ENCODE results near the gene THSD7A.

The THSD7A gene

DNA sequence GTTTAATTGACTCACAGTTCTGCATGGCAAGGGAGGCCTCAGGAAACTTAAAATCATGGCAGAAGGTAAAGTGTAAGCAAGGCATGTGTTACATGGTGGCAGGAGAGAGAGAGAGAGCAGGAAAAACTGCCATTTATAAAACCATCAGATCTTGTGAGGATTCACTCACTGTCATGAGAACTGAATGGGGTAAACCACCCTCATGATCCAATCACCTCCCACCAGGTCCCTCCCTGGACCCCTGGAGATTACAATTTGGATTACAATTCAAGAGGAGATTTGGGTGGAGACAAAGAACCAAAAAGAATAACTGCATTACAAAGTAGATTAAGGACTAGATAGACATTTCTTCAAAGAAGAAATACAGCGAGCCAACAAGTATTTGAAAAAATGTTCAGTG is 324.1 kb downstream of the THSD7A start:
- DNase-seq (no peak), ATAC-seq (no peak)

DNA sequence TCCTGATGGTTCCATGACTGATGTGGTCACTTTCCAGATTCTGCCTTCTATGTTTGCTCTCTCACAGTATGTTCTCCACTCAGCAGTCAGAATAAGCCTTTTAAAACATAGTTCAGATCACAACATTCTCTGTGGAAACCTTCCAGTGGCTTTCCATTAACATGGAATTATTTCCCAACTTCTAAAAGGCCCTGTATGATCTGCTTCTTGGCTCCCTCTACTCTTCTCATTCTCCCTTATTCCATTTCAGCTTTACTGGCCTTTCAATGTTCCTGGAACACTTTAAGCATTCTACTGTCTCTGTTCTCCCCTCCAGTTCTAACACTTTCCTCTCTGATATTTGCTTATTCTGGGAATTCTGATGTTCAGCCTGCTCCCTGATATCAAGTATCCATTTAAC is 325.6 kb downstream of the THSD7A start:
- DNase-seq (no peak), ATAC-seq (no peak)

DNA sequence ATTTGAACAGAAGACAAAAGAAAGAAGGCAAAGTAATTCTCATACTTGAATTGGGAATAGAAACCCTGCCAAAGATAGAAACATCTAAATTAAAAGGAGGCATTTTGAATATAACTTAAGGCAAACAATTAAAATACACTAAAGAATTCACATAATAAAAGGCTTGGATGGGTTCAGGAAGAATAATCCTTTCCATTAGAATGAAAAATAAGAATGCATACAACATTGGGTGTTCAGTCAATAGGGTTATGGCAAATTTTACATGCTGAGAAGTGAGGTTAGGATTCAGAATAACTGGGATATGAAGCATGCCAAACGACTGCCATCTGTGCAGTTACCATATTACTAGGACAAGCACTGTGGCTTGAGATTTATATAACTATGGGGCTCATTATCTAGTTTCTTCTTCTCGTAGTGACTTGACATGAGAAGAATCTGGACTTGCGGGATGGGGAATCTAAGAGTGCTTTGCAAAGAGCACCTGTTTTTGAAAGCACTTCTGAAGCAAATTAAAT is 326.5 kb downstream of the THSD7A start:
- ATAC-seq = no peak
- no peak for DNase-seq

DNA sequence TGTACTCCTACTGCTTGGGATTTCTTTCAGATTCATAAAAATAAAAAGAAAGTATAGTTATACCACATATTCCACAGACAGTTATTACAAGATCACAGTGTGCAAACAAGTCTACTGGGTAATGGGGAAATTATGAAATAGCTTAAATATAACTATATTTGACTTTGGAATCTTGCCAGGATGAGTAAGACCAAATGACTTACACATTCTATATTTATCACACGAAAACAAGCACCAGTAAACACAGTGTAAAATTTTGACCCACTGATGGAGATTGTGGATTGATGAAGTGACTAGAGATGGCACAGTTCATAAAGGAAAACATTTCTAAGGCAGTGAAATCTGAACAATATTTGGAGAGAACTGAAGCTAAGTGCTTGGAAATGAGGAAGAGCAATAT is 339.7 kb downstream of the THSD7A start:
- no peak for DNase-seq
- ATAC-seq = no peak

DNA sequence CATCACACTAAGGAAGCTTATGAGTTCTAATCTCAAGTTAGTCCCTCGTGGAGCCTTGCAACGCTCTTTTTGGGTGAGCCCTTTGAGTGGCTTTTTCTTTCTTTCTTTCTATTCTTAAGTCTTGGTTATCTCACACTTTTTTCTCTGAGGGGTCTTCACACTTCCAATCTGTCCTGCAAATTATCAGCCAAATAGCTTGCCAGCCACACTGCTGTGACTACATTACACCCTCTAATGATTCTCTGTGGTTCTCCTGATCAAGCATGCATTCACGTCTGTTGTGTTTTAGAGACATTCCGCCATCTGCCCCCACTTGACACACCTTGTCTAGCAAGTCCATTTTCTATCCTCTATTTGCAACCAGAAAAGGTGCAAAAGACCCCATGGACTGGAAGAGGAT is 340.2 kb downstream of the THSD7A start:
- ATAC-seq (no peak), DNase-seq (no peak)

DNA sequence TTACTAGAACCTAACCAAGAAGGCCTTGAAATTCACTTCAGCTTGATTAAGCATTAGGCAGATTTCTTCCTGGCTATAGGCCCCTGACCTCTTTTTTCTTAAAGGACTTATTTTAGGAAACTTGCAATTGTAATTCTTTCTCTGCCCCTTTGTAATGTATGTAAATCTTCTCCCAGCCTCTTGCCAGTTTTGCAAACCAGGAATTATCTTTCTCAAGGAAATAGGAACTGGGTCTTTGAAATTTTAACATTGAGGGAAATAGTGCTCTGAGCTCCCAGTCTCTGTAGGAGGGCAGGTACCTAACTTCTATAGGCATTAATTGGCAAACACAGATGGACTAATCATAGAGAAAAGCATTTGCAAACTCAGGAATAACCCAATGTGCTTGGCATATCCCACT is 342.7 kb downstream of the THSD7A start:
- no peak for ATAC-seq

DNA sequence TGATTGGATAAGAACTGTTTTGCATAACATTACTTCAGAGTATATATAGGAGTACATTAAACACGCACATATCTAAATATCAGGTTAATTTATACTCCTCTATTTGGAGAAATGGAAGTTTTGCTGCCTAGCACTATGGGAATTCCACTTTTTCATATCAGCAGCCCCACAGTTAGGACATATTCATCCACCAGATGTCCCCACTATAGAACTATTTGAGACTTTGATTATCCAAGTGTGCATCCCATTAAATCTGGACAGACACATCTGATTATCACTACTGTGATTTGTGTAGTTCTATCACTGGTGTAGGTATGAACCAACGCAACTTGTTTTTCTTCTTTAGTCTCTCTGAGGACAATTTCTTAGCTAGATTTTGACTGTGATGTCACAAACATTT is 345.7 kb downstream of the THSD7A start:
- DNase-seq = no peak

More for the DNA sequence above, 342.7 kb downstream of the THSD7A start:
- no peak for DNase-seq

DNA sequence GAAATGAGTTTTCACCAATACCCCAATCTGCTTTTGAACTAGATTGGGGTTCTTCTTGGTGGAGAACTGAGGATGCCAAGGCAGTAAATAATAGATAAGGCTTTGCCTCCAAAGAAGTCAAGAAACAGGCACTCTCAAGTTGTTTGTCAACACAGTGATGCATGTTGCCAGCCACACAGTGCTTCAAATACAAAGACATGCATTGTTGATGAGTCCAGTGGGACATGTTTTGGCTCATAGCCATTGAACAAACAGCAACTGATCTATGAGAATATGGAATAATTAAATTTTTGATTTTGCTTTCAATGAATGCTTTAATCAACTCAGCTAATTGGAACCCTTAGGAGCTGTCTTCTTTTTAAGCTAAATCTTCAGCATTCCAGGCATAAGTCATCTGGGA is 346.4 kb downstream of the THSD7A start:
- DNase-seq = no peak
- no peak for ATAC-seq

More for the DNA sequence above, 345.7 kb downstream of the THSD7A start:
- no peak for ATAC-seq

DNA sequence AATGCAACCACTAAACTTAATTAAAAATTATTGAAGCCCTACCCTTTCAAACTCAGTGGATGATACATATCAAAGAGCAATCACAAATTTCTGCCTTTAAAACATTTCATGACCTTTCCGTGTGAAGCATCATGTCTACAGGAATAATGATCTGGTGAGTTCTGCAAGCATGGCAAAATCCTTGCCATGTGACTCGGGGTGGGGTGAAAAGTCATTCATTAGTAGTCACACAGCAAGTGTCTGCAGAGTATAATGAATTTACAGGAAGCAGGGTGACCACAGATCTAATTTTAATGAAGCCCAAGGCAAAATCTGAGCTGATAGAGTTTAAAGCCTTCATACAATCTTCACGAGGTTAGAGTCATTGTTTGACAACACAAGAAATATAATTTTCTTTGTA is 351.9 kb downstream of the THSD7A start:
- ATAC-seq (no peak), DNase-seq (no peak)

DNA sequence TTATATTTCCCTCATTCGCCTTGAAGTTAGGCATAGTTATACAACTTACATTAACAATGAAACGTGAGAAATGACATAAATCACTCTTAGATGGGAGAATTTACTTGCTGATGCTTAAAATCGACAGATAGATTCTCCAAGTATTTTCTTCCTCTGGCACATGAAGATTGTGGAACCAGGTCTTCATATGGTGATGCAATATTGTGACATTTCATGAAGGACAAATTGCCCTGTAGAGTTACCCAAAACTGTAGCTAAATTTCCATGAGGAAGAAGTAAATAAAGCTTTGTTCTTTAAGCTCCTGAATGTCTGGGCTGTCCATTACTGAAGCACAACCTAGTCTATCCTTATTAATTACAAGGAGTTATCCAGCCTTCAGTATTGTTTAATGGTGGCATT is 353.1 kb downstream of the THSD7A start:
- ATAC-seq (no peak), DNase-seq (no peak)

DNA sequence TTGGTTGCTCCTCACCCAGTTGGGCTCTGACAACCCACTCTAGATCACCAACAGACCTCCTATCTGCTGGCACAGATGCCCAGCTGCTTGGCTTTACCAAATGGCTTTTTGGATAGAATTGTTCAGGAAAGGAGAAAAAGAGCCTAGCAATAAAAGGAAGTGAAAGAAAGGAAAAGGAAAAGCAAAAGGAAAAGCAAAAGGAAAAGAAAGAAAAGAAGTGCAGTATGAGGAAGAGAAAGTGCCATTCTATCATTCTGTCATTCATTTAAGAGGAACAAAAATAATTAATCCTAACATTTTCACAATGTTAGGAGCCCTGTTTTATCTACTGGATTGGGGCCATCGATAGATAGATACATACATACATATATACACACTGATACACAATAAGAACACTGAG is 353.6 kb downstream of the THSD7A start:
- DNase-seq (no peak), ATAC-seq (no peak)

DNA sequence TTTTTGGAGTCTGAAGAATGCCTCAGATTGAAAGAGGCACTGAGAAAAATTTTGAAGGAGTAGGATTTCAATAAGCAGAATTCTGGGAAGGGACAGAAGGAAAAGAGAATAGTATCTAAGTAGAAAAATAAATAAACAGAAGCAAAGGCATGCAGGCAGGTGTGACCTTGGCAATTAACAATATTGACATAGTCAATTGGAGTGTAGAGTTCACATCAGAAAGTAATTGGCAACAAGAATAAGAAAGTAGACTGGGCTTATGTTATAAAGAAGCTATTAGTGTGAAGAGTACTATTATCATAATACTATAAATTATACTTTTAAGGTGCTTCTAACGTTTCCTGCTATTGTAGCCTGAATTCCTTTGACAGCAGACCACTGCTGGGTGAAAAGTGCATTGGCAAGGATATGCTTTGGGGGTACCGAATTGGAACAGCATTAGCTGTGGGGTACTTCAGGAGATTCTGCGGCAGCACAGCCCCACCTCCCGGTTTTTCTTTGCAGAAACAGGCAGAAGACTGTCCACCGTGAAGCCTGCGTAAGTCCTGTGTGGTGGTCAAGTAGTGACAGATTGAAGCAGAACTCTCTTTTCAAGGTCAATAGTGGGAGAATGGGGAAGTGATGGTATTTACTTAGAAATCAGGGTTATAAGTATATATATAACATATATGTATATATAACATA is 357.0 kb downstream of the THSD7A start:
- DNase-seq (no peak), ATAC-seq (no peak)

DNA sequence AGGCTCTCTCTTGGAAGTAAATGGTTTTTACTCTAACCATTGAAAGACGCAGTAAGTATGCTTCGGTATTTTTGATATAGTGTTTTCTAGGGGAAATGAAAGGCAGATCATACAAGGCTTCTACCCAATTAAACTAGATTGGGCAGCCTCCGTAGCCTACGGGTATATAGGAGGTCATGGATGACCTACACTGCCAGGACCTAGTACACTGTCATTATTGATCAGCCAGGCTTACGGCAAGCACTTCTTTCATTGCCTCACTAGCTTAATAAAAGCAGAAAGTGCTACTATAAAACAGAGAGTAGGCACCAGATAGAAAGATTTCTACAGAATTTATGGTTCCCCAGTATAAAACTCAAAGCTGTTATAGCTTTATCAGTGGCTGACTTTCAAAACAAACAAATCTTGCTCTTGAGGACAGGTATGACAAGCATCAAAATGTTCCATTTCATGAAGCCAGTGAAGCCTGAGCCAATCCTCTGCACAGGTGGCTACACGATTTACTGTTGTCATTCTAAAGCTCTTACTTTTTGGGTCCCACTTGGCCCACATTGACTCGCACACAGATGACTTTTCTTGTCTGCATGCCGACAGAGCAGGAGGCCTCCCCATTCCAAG is 358.1 kb downstream of the THSD7A start:
- no peak for DNase-seq
- ATAC-seq = no peak

DNA sequence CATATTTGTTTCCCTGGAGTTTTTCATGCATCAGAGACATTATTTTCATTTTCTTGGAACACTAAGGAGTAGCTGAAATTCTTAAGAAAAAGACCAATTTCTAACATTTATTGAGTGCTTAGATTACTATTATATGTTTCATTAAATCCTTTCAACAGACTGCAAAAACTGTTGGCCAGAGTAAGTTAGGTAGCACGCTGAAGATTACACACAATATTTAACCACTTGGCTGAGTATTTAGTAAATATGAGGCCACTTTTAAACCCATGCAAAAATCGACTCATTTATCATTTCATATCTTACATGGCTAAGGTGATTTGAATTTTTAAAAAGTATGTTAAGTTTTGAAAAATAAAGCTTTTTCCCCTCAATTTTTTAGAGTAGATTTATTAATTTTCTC is 358.8 kb downstream of the THSD7A start:
- DNase-seq = no peak
- ATAC-seq = no peak

DNA sequence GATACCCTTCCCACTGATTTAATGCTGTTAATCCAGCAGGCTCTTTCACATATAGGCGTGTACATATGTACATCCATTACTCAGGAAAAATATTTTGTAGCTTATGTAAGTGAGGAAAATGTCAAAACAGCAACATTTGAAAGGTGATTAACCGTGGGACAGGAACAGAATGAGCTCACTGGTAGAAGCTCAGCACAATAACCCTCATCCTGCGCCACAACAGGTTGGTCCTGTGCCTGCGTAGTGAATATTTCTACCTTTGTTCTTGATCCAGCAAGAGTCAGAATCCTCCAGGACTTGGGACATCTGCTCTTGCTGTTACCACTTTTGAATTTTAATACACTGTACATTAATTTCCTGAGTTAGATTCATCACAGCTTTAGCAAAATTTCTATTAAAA is 359.4 kb downstream of the THSD7A start:
- no peak for ATAC-seq
- no peak for DNase-seq

DNA sequence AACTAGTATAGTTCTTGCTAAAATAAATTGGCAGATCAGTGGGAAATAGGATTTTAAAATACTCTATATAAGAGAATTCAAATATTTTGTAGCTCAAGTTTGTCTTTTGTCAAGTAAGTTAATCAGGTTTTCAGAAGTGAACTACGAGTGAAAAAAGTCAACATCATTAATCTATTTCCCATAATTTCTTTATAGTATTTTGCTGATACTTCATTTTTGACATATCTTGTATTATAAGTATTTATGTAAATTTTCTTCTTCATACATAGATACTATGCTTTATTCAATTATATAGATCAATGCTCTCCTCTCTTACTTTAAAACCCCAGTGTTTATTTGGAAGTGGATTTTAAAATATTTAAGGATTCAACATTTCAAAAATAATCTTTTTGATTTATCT is 360.7 kb downstream of the THSD7A start:
- no peak for DNase-seq

DNA sequence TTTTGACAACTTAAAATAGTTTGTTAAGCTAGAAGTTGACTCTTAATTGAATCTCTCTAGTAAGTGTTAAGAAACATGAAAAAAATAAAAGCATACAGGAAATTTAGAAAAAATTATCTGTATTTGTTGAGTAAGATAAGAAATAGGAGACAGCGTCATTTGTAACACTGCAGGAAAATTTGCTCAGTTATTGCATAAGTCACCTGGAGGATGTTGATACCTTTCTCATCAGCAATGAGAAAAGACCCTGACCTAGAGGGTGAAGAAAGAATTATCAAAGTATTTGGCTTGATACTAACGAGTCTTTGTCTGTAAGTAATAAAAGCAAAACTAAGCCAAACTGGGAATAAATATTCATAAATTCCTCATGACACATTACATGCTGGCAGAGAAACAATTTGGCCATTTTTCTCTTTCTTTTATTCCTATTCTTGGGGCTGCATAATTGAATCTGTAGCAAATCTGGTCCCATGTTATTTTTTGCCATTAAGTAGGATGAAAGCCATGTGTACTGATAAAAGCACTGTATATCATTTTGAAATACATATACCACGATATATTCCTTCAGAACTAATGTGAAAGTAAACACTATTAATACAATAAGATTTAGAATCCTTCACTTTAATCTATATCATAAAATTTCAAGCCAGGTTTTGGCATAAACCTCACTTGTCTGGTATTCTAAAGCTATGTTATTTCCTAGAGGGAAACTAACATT is 362.8 kb downstream of the THSD7A start:
- DNase-seq = no peak
- no peak for ATAC-seq

More for the DNA sequence above, 360.7 kb downstream of the THSD7A start:
- ATAC-seq = no peak

DNA sequence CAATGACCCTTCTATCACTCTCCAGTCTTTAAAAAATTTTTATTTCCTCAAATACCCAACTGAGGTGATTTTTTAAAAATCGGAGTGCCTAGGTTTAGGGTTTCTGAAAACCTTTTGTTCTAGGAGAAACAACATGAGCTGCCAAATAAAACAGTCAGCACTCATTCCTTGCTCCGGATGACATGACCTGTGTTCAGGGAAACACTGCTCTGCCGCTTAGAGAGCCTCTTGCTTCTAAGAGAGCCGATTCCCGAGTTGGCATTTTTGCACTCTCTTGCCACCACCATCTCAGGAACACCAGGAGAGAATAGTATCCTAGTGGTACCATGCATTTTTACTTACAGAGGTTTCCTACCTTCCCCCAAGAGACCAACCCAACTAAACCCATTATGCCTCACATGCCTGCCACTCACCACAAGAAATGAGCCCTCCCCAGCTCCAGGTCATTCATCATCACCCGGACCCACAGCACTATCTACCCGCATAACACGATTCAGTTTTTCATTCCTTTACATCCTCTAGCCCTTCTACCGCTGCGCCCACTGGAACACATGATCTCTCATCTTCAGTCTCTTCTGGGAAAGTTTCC is 365.4 kb downstream of the THSD7A start:
- DNase-seq = no peak
- no peak for ATAC-seq

DNA sequence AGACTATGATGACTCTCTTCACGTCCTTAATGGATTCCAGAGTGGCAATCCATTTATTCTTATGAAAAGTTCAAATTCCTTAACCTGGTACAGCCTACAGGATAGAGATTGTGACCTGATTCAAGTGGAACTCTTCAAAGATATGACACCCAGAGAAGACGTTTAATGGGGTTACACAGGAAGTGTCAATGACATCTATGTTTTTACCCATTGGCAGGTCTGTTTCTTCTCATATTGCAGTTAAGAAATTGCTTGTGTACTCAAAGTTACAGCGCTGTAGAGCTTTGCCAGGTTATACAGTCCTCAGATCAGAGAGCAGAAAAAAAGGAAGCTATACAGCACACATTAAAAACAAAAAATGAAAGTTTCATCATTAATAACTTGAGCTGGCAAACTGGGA is 367.4 kb downstream of the THSD7A start:
- DNase-seq (no peak), ATAC-seq (no peak)

DNA sequence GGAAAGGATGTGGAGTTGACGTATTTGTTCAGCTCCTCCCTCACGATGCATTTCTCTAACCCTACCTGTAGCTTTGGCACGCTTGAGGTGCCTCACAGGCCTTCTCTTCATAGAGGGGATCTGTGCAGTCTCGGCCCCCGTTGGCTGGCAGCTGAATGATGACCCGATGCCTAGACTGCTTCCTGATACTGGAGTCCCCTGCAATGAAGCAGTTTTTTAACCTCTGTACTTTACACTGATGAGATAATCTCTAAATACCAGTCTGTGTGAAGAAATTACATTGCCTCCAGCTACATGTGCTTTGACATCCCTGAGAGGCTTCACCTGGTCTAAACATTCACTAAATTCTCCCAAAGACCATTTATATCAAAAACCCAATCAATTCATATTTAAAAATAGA is 370.1 kb downstream of the THSD7A start:
- DNase-seq (no peak), ATAC-seq (no peak)

DNA sequence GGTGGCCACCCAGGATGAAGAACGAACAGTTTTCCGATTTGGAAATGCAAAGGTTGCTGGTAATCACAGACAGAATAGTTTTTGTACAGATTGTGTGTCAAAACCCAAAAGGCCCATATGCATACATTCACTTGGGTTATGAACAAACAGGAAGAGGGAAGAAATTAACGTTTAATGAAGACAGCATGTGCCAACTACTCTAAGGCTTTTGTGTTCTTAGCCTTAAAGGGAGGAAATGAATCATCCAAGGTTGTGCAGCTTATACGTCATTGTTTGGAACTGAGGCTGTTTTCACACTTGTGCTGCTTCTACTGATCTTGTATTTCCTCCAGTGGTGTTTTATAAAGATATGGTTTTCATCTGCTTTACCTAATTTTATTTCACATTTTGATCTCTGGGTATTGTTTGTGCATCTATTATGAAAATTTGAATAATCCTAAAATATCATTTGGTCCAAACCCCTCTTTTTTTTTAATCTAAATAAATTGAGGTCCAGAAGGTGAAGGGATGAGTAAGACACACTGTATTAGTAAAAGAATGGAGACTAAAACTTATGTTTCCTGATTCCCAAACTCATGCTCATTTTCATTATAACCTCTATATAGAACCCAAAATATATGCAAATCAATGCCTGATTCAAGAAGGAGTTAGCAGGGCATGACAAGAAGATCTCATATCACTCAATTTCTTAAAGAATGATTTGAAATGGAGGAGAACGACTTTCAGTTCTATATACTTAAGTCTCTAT is 373.1 kb downstream of the THSD7A start:
- DNase-seq = no peak
- no peak for ATAC-seq

DNA sequence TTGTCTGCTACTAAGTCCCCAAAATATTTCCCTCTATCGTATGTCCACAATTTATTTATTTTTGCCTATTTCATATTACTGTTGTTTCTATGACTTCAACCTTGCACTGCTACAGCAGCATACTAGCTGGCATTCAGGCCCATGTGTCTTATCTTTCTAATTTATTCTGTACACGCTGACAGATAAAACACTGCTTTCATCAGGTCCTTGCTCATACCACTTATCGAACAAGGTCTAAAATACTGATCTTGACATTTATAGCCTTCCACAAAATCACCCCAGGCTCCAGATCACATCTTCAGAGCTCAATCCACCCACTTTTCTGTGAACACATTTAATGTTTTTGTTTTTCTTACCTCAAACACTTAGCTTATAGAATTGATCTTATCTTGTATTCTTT is 374.6 kb downstream of the THSD7A start:
- DNase-seq (no peak), ATAC-seq (no peak)
